Esophagus squamous epithelium (tissue), 5 donors: ENCODE data around the gene LARGE1. TPM values are rescaled to one million over a fixed set of nuclear protein-coding genes. Genes with fewer than 3 reads are reported as not detected.

Experiments
- DNase-seq: peaks from one replicate; lab custom pipeline; 2025; lab: John Stamatoyannopoulos, UW
- H3K27ac ChIP-seq, 4 donors: fragments of 200-600 bp; sonication (generic); one replicate each; pipeline ENCODE4 v1.5.1; 2016 to 2019; ENCODE audit warnings: mild to moderate bottlenecking in 1 of 4
- H3K27me3 ChIP-seq, 4 donors: fragments of 200-600 bp; sonication (generic); 1 replicate in 3 of 4; 2 replicates in 1 of 4; pipeline versions ENCODE4 v1.5.1 to v1.6.0; 2017 to 2021; ENCODE audit warnings: antibody characterized with exemption in 1 of 4
- H3K36me3 ChIP-seq, 3 donors: fragments of 200-600 bp; sonication (generic); one replicate each; pipeline ENCODE4 v1.5.1; 2016 to 2019
- H3K4me1 ChIP-seq, 3 donors: fragments of 200-600 bp; sonication (generic); one replicate each; pipeline ENCODE4 v1.5.1; 2017 to 2019
- H3K4me3 ChIP-seq, 4 donors: fragments of 200-600 bp; sonication (generic); 1 replicate in 3 of 4; 2 replicates in 1 of 4; pipeline ENCODE4 v1.5.1; 2016 to 2019; ENCODE audit warnings: mild to moderate bottlenecking in 2 of 4, moderate library complexity in 1 of 4
- H3K9me3 ChIP-seq, 3 donors: fragments of 200-600 bp; sonication (generic); one replicate each; pipeline ENCODE4 v1.5.1; 2016 to 2019
- POLR2A ChIP-seq, 4 donors: fragments of 450-650 bp; IDR thresholded peaks; one replicate each; pipeline ENCODE4 v1.6.1; 2017; ENCODE audit warnings: antibody characterized with exemption in 4 of 4, mild to moderate bottlenecking in 4 of 4, moderate library complexity in 3 of 4
- WGBS, 2 donors: methylation state at CpG; one replicate each; pipeline ENCODE4 v1.1.5; 2018; 5-methylcytosine and 5-hydroxymethylcytosine counted together
- intact Hi-C: fragments of 100-400 bp; cut with DNase I; formaldehyde crosslinking; loops from one replicate; pipeline ENCODE4 v1.15.0; 2022
- total RNA-seq, 4 donors: library from RNA; depleted of rRNA; stranded (reverse); fragments of >200 nt; gene quantifications; one replicate each; pipeline ENCODE4 v1.1.0, GENCODE V29; 2016
- TF ChIP-seq, protein P1 (sequence below), 6 experiments: fragments of 450-650 bp in 4 of 6; fragments of 200-600 bp in 2 of 6; sonication (generic) in 2 of 6; IDR thresholded peaks; one replicate each; pipeline ENCODE4 v1.5.1; 2016 to 2019; ENCODE audit warnings: antibody characterized with exemption in 6 of 6, mild to moderate bottlenecking in 4 of 6, moderate library complexity in 4 of 6
- donor health status: DM: yes; HTN: yes; CAD: no.

LARGE1 gene
- total RNA-seq, 4 donors from 2014 or later, result 5.2 to 15.1 (median 6.6) TPM

DNA sequence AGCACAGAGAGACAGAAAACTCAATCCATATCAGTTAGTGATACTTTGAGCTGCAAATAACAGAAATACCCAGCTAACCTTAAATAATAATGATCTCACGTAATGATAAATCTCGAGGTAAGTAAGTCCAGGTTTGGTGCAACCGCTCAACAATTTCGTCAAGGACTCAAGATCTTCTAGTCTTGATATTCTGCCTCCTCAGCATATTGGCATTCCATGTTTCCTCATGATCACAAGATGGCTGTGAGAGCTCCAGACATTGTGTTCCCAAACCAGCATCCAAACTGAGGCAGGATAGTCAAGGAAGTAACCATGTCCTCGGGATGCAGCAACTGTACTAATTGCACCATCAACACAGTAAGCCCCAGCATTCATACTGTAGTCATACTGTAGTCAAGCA lies 7.5 kb upstream of the LARGE1 start:
- no peak overlapping the region for H3K4me3 ChIP-seq
- TF ChIP-seq, protein P1, sequence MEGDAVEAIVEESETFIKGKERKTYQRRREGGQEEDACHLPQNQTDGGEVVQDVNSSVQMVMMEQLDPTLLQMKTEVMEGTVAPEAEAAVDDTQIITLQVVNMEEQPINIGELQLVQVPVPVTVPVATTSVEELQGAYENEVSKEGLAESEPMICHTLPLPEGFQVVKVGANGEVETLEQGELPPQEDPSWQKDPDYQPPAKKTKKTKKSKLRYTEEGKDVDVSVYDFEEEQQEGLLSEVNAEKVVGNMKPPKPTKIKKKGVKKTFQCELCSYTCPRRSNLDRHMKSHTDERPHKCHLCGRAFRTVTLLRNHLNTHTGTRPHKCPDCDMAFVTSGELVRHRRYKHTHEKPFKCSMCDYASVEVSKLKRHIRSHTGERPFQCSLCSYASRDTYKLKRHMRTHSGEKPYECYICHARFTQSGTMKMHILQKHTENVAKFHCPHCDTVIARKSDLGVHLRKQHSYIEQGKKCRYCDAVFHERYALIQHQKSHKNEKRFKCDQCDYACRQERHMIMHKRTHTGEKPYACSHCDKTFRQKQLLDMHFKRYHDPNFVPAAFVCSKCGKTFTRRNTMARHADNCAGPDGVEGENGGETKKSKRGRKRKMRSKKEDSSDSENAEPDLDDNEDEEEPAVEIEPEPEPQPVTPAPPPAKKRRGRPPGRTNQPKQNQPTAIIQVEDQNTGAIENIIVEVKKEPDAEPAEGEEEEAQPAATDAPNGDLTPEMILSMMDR (IDR thresholded peaks at IDR 0.05), result no peak
- TF ChIP-seq POLR2A (IDR thresholded peaks at IDR 0.05), result no peak
- WGBS, 2 donors, result 77 to 87% methylated on average over 5 of the region's 5 CpGs
- H3K4me1 ChIP-seq, result peaks cover 0 to 18% (median 9%) of the 10 kb centered on the region in 3 donors
- H3K27me3 ChIP-seq, result peaks cover 0 to 8% (median 0%) of the 10 kb centered on the region in 4 donors
- intact Hi-C loops, result loop anchor here (10.0 kb wide), 1 partner anchor 177 kb away; no protein-coding TSS in a partner anchor
- no peak overlapping the region for H3K27ac ChIP-seq
- no peak for DNase-seq
- H3K9me3 ChIP-seq, result no peaks in the 10 kb centered on the region
- H3K36me3 ChIP-seq, result no peaks in the 10 kb centered on the region

DNA sequence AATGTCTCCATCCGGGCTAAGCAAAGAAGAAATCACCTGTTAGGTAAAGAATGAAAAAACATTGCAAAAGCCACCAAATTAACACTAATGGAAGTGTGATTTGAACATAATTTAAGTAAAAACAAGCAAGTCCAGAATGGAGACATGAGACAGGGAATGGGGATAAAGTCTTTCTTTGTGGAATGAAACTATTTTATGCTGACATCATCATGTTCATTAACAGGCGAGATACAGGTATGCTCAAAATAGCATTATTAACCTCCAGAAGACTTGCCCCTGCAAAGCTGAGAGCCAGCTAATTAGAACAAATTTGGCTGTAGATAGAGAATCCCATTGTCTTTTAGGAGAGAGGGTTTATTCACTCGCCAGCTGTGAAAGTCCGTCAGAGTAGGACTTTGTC lies 4.9 kb upstream of the LARGE1 start:
- H3K4me3 ChIP-seq, result no peak overlapping the region
- no peaks in the 10 kb centered on the region for H3K9me3 ChIP-seq
- no peak for TF ChIP-seq POLR2A (IDR thresholded peaks at IDR 0.05)
- TF ChIP-seq, protein P1 (IDR thresholded peaks at IDR 0.05), result no peak
- H3K27me3 ChIP-seq, result peaks cover 0 to 20% (median 0%) of the 10 kb centered on the region in 4 donors
- H3K27ac ChIP-seq, result no peak overlapping the region
- H3K36me3 ChIP-seq, result no peaks in the 10 kb centered on the region
- no peak for DNase-seq
- WGBS, 2 donors, result 83 to 84% methylated on average over 4 of the region's 4 CpGs
- intact Hi-C loops, result loop anchor here (10.0 kb wide), 1 partner anchor 180 kb away; no protein-coding TSS in a partner anchor
- peaks cover 3 to 29% (median 14%) of the 10 kb centered on the region in 3 donors for H3K4me1 ChIP-seq

DNA sequence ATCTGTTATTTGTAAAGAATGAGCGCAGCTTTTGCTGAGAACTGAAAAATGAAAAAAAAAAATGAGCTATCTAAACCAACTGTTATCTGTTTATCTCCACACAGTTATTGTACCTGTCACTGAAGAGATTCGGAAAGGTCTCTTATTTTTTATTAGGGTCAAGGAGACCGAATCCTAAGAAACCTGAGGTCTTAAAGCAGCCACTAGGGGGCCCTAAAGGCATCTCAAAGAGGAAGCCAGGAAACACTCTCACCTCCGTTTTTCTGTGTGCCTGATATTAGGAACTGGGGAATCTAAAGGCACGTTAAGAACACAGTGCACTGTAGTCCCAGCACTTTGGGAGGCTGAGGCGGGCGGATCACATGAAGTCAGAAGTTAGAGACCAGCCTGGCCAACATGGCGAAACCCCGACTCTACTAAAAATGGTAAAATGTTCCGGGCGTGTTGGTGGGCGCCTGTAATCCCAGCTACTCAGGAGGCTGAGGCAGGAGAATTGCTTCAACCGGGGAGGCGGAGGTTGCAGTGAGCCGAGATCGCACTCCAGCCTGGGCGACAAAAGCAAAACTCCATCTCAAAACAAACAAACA lies 3.5 kb upstream of the LARGE1 start:
- TF ChIP-seq, protein P1 (IDR thresholded peaks at IDR 0.05), result peak in 5 of 6 experiments; percentile 69 to 79 (median 78)
- no peak for TF ChIP-seq POLR2A (IDR thresholded peaks at IDR 0.05)
- no peaks in the 10 kb centered on the region for H3K9me3 ChIP-seq
- peaks cover 0 to 35% (median 0%) of the 10 kb centered on the region in 4 donors for H3K27me3 ChIP-seq
- no peaks in the 10 kb centered on the region for H3K36me3 ChIP-seq
- 43 to 45% methylated on average over 17 of the region's 17 CpGs for WGBS, 2 donors
- no peak overlapping the region for H3K4me3 ChIP-seq
- H3K27ac ChIP-seq, result no peak overlapping the region
- intact Hi-C loops, result loop anchor here (10.0 kb wide), 1 partner anchor 181 kb away; no protein-coding TSS in a partner anchor
- no peak for DNase-seq
- H3K4me1 ChIP-seq, result peaks cover 3 to 43% (median 14%) of the 10 kb centered on the region in 3 donors

DNA sequence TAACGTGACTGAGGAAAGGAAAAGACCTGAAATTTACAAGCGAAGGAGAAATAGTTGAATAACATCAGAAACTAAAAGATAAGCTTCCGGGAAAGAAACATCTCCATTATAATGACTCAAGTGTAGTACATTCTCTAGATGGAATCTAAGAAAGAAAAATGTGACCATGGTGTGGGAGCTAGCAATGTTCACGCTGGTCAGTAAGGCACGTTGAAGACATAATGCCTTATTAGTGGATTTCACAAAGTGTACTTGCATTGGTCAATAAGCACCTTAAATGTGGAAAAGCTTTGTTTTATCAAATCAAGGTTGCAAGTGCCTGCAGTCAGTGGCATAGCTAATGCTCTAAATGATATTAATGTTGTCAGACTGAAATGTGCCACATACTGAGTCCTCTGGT lies 2.8 kb upstream of the LARGE1 start:
- H3K36me3 ChIP-seq, result no peaks in the 10 kb centered on the region
- peak overlapping the region; percentile 44 to 81 (median 70) for H3K4me3 ChIP-seq
- intact Hi-C loops, result loop anchor here (10.0 kb wide), 1 partner anchor 182 kb away; no protein-coding TSS in a partner anchor
- no peak for DNase-seq
- peaks cover 0 to 41% (median 0%) of the 10 kb centered on the region in 4 donors for H3K27me3 ChIP-seq
- H3K9me3 ChIP-seq, result no peaks in the 10 kb centered on the region
- TF ChIP-seq POLR2A (IDR thresholded peaks at IDR 0.05), result no peak
- TF ChIP-seq, protein P1 (IDR thresholded peaks at IDR 0.05), result no peak
- 2 to 7% methylated on average over 5 of the region's 5 CpGs for WGBS, 2 donors
- peak overlapping the region in 2 of 4 donors; percentile 81 to 85 for H3K27ac ChIP-seq
- peaks cover 3 to 50% (median 14%) of the 10 kb centered on the region in 3 donors for H3K4me1 ChIP-seq

DNA sequence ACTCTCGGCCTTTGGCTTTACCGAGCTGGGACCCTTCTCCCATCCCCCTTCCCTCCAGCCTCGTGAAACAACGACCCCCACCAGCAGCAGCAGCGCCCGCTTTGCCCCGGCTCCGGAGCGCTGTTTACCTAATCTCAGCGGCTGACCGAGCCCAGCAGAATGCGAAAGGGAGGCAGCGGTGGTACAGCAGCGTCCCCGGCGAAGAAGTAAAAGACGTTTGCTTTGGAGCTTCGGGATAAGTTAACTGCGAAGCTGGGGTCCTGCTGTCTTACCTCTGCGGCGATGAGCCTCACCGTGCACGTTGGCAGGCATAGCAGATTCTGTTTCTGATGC lies 2.0 kb upstream of the LARGE1 start:
- WGBS, 2 donors, result 0 to 2% methylated on average over 4 to 23 of the region's 23 CpGs
- Histone ChIP-seq H3K9me3 (no peaks in the 10 kb centered on the region), H3K4me3 (peak overlapping the region; percentile 44 to 81 (median 70)), H3K27ac (peak overlapping the region; percentile 70 to 90 (median 83)), H3K27me3 (peaks cover 0 to 41% (median 0%) of the 10 kb centered on the region in 4 donors), H3K4me1 (peaks cover 3 to 57% (median 20%) of the 10 kb centered on the region in 3 donors), H3K36me3 (no peaks in the 10 kb centered on the region)
- TF ChIP-seq POLR2A (IDR thresholded peaks at IDR 0.05), result no peak
- TF ChIP-seq, protein P1 (IDR thresholded peaks at IDR 0.05), result no peak
- intact Hi-C loops, result loop anchor here (10.0 kb wide), 1 partner anchor 182 kb away; no protein-coding TSS in a partner anchor
- DNase-seq, result no peak
